Liver (tissue), 9 donors: Measurements from ENCODE around the gene U2AF2. TPM values are rescaled to one million over a fixed set of nuclear protein-coding genes. Genes with fewer than 3 reads are reported as not detected.

ENCODE experiments used
- DNase-seq: peaks from one replicate; pipeline ENCODE4 v3.0.0-alpha.2; 2017; ENCODE audit warnings: low spot score
- H3K27ac ChIP-seq, 2 donors: one replicate each; pipeline ENCODE4 v1.7.0; 2013; ENCODE audit warnings: inconsistent platforms in 2 of 2, low read length in 2 of 2, control low read depth in 1 of 2, low read depth in 1 of 2, mild to moderate bottlenecking in 1 of 2
- H3K27me3 ChIP-seq, 4 donors: one replicate each; pipeline versions ENCODE4 v1.6.1 to v1.7.0; 2013; ENCODE audit warnings: low read length in 3 of 4, inconsistent platforms in 1 of 4, mild to moderate bottlenecking in 1 of 4, moderate library complexity in 1 of 4; ENCODE audit not compliant: control insufficient read depth in 4 of 4, insufficient read depth in 4 of 4
- H3K36me3 ChIP-seq, 4 donors: one replicate each; pipeline versions ENCODE4 v1.6.1 to v1.7.0; 2013; ENCODE audit warnings: low read length in 3 of 4, mild to moderate bottlenecking in 3 of 4, low read depth in 1 of 4, moderate library complexity in 1 of 4; ENCODE audit not compliant: control insufficient read depth in 4 of 4, insufficient read depth in 3 of 4
- H3K4me1 ChIP-seq, 4 donors: one replicate each; pipeline versions ENCODE4 v1.6.1 to v1.7.0; 2013; ENCODE audit warnings: low read length in 3 of 4, mild to moderate bottlenecking in 3 of 4, moderate library complexity in 1 of 4; ENCODE audit not compliant: control insufficient read depth in 4 of 4, insufficient read depth in 4 of 4
- H3K4me3 ChIP-seq, 3 donors: one replicate each; pipeline versions ENCODE4 v1.6.1 to v1.7.0; 2013; ENCODE audit warnings: low read length in 3 of 3, control low read depth in 1 of 3, low read depth in 1 of 3, mild to moderate bottlenecking in 1 of 3
- H3K9ac ChIP-seq, 2 donors: one replicate each; pipeline ENCODE4 v1.7.0; 2013; ENCODE audit warnings: low read length in 2 of 2, mild to moderate bottlenecking in 2 of 2, moderate library complexity in 2 of 2, control low read depth in 1 of 2, low read depth in 1 of 2
- H3K9me3 ChIP-seq, 4 donors: one replicate each; pipeline versions ENCODE4 v1.6.1 to v1.7.0; 2013; ENCODE audit warnings: low read length in 3 of 4; ENCODE audit not compliant: control insufficient read depth in 4 of 4
- EGR1 ChIP-seq, 2 donors: IDR thresholded peaks; 2 replicates each; pipeline ENCODE4 v1.6.1; 2016 to 2018; ENCODE audit warnings: antibody characterized with exemption in 2 of 2, low read depth in 2 of 2
- FOXA1 ChIP-seq: IDR thresholded peaks from 2 replicates; pipeline ENCODE4 v1.6.1; 2016; ENCODE audit warnings: antibody characterized with exemption
- FOXA2 ChIP-seq: IDR thresholded peaks from 2 replicates; pipeline ENCODE4 v1.6.1; 2016; ENCODE audit warnings: antibody characterized with exemption
- GABPA ChIP-seq, 2 donors: IDR thresholded peaks in 1 of 2; conservative IDR thresholded peaks in 1 of 2; 2 replicates each; pipeline ENCODE4 v1.6.1; 2016; ENCODE audit warnings: antibody characterized with exemption in 2 of 2, mild to moderate bottlenecking in 1 of 2, moderate library complexity in 1 of 2
- HNF4A ChIP-seq, 2 donors: conservative IDR thresholded peaks; 2 replicates each; pipeline ENCODE4 v1.6.1; 2016; ENCODE audit warnings: antibody characterized with exemption in 2 of 2, mild to moderate bottlenecking in 2 of 2
- HNF4G ChIP-seq: IDR thresholded peaks from 2 replicates; pipeline ENCODE4 v1.6.1; 2016; ENCODE audit warnings: antibody characterized with exemption
- JUND ChIP-seq, 2 donors: IDR thresholded peaks; 2 replicates each; pipeline ENCODE4 v1.6.1; 2016; ENCODE audit warnings: antibody characterized with exemption in 2 of 2
- MAX ChIP-seq: IDR thresholded peaks from 2 replicates; pipeline ENCODE4 v1.6.1; 2016; ENCODE audit warnings: antibody characterized with exemption
- NR2F2 ChIP-seq: IDR thresholded peaks from 2 replicates; pipeline ENCODE4 v1.6.1; 2016; ENCODE audit warnings: antibody characterized with exemption
- RAD21 ChIP-seq, 2 donors: IDR thresholded peaks; 2 replicates each; pipeline ENCODE4 v1.6.1; 2016; ENCODE audit warnings: antibody characterized with exemption in 2 of 2, mild to moderate bottlenecking in 2 of 2
- RXRA ChIP-seq, 2 donors: IDR thresholded peaks; 2 replicates each; pipeline ENCODE4 v1.6.1; 2017 to 2018; ENCODE audit warnings: antibody characterized with exemption in 2 of 2, mild to moderate bottlenecking in 1 of 2
- SP1 ChIP-seq: IDR thresholded peaks from 2 replicates; pipeline ENCODE4 v1.6.1; 2018; ENCODE audit warnings: antibody characterized with exemption, mild to moderate bottlenecking
- TAF1 ChIP-seq: conservative IDR thresholded peaks from 2 replicates; pipeline ENCODE4 v1.6.1; 2016; ENCODE audit warnings: antibody characterized with exemption, mild to moderate bottlenecking
- WGBS: extraction: QIAGEN DNeasy Blood & Tissue Kit; methylation state at CpG from one replicate; pipeline ENCODE4 v1.1.7; 2013; 5-methylcytosine and 5-hydroxymethylcytosine counted together
- polyA plus RNA-seq, 2 donors: library from polyadenylated mRNA; stranded (reverse) in 1 of 2; unstranded in 1 of 2; fragments of 200-250 nt in 1 of 2; fragments of >200 nt in 1 of 2; fragmentation: Nextera tagmentation in 1 of 2; extraction: Ambion mirVana in 1 of 2; gene quantifications; one replicate each; pipeline versions ENCODE4 v1.2.1 to v1.2.3, GENCODE V29; 2013 to 2015
- total RNA-seq, 2 donors: library from RNA; depleted of rRNA; stranded (reverse); fragments of >200 nt; gene quantifications; one replicate each; pipeline ENCODE4 v1.2.3, GENCODE V29; 2014
- TF ChIP-seq, protein P1 (sequence below): IDR thresholded peaks from 2 replicates; pipeline ENCODE4 v1.6.1; 2016; ENCODE audit warnings: antibody characterized with exemption, mild to moderate bottlenecking
- TF ChIP-seq, protein P2 (sequence below): IDR thresholded peaks from 2 replicates; pipeline ENCODE4 v1.6.1; 2016; ENCODE audit warnings: antibody characterized with exemption
- TF ChIP-seq, protein P3 (sequence below): IDR thresholded peaks from 2 replicates; pipeline ENCODE4 v1.6.1; 2016; ENCODE audit warnings: antibody characterized with exemption
- donor health status: healthy.
- donor health status: healthy.
- donor health status: healthy.
- donor health status: healthy.
- donor health status: healthy.

Gene U2AF2
- total and polyA plus RNA-seq, 4 donors = 8.6 to 66.6 (median 51.2) TPM

GRCh38 chr19:55687281-55688201 is 32.7 kb downstream of the U2AF2 start:
- H3K36me3 ChIP-seq = peaks cover 6 to 57% (median 18%) of the 10 kb centered on the region in 4 donors
- no peaks in the 10 kb centered on the region for H3K9me3 ChIP-seq
- TF ChIP-seq, protein P1, sequence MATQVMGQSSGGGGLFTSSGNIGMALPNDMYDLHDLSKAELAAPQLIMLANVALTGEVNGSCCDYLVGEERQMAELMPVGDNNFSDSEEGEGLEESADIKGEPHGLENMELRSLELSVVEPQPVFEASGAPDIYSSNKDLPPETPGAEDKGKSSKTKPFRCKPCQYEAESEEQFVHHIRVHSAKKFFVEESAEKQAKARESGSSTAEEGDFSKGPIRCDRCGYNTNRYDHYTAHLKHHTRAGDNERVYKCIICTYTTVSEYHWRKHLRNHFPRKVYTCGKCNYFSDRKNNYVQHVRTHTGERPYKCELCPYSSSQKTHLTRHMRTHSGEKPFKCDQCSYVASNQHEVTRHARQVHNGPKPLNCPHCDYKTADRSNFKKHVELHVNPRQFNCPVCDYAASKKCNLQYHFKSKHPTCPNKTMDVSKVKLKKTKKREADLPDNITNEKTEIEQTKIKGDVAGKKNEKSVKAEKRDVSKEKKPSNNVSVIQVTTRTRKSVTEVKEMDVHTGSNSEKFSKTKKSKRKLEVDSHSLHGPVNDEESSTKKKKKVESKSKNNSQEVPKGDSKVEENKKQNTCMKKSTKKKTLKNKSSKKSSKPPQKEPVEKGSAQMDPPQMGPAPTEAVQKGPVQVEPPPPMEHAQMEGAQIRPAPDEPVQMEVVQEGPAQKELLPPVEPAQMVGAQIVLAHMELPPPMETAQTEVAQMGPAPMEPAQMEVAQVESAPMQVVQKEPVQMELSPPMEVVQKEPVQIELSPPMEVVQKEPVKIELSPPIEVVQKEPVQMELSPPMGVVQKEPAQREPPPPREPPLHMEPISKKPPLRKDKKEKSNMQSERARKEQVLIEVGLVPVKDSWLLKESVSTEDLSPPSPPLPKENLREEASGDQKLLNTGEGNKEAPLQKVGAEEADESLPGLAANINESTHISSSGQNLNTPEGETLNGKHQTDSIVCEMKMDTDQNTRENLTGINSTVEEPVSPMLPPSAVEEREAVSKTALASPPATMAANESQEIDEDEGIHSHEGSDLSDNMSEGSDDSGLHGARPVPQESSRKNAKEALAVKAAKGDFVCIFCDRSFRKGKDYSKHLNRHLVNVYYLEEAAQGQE = no peak
- TF ChIP-seq, protein P2, sequence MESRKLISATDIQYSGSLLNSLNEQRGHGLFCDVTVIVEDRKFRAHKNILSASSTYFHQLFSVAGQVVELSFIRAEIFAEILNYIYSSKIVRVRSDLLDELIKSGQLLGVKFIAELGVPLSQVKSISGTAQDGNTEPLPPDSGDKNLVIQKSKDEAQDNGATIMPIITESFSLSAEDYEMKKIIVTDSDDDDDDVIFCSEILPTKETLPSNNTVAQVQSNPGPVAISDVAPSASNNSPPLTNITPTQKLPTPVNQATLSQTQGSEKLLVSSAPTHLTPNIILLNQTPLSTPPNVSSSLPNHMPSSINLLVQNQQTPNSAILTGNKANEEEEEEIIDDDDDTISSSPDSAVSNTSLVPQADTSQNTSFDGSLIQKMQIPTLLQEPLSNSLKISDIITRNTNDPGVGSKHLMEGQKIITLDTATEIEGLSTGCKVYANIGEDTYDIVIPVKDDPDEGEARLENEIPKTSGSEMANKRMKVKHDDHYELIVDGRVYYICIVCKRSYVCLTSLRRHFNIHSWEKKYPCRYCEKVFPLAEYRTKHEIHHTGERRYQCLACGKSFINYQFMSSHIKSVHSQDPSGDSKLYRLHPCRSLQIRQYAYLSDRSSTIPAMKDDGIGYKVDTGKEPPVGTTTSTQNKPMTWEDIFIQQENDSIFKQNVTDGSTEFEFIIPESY = no peak
- no peak for TF ChIP-seq MAX
- no peak for TF ChIP-seq SP1
- TF ChIP-seq EGR1 (IDR thresholded peaks at IDR 0.05; ENCODE audit: low read depth in 2 of 2) = no peak
- no peak for TF ChIP-seq TAF1
- no peak for TF ChIP-seq RXRA (IDR thresholded peaks at IDR 0.05)
- no peak for TF ChIP-seq HNF4A (conservative IDR thresholded peaks at IDR 0.05)
- no peak for TF ChIP-seq RAD21 (IDR thresholded peaks at IDR 0.05)
- TF ChIP-seq NR2F2 = no peak
- no peak for TF ChIP-seq FOXA1
- TF ChIP-seq JUND (IDR thresholded peaks at IDR 0.05) = no peak
- TF ChIP-seq HNF4G = no peak
- no peak for TF ChIP-seq GABPA (IDR thresholded peaks at IDR 0.05 in 1 of 2, conservative IDR thresholded peaks at IDR 0.05 in 1 of 2)
- TF ChIP-seq, protein P3, sequence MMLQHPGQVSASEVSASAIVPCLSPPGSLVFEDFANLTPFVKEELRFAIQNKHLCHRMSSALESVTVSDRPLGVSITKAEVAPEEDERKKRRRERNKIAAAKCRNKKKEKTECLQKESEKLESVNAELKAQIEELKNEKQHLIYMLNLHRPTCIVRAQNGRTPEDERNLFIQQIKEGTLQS = no peak
- no peak for TF ChIP-seq FOXA2
- no peak overlapping the region for H3K27ac ChIP-seq
- no peaks in the 10 kb centered on the region for H3K27me3 ChIP-seq
- DNase-seq = no peak
- 86% methylated on average over 22 of the region's 22 CpGs for WGBS
- no peak overlapping the region for H3K9ac ChIP-seq
- peaks cover 4 to 34% (median 24%) of the 10 kb centered on the region in 4 donors for H3K4me1 ChIP-seq
- no peak overlapping the region for H3K4me3 ChIP-seq
